HepG2 (cell line): ENCODE measurements around the gene MAEA. TPM values are rescaled to one million over a fixed set of nuclear protein-coding genes. Genes with fewer than 3 reads are reported as not detected.

Source experiments
- CREB3 ChIP-seq: sonication (generic); formaldehyde crosslinking; IDR thresholded peaks from 2 replicates; pipeline ENCODE4 v1.5.0; 2020; ENCODE audit warnings: missing genetic modification reagents
- CTCF ChIP-seq: sonication (generic); formaldehyde crosslinking; IDR thresholded peaks from 2 replicates; pipeline ENCODE4 v1.5.0; 2020; ENCODE audit warnings: mild to moderate bottlenecking, missing genetic modification reagents, moderate library complexity
- KDM3A ChIP-seq: IDR thresholded peaks from 2 replicates; pipeline ENCODE4 v1.6.1; 2018; ENCODE audit warnings: low read depth, missing compliant biosample characterization
- SYNCRIP ChIP-seq: fragments of 200-400 bp; formaldehyde crosslinking; IDR thresholded peaks from 2 replicates; pipeline ENCODE4 v1.6.1; 2018; ENCODE audit warnings: mild to moderate bottlenecking, low read depth, low read length; ENCODE audit not compliant: insufficient read depth
- ZBTB40 ChIP-seq, 2 experiments: fragments of 450-650 bp in 1 of 2; sonication (generic) in 1 of 2; formaldehyde crosslinking in 1 of 2; IDR thresholded peaks; 2 replicates each; pipeline versions ENCODE4 v1.6.1 to v1.8.0; 2016 to 2022; ENCODE audit warnings: antibody characterized with exemption in 1 of 2, mild to moderate bottlenecking in 1 of 2, missing genetic modification reagents in 1 of 2
- ZNF142 ChIP-seq: sonication (generic); formaldehyde crosslinking; IDR thresholded peaks from 2 replicates; pipeline ENCODE4 v1.4.0; 2020; ENCODE audit warnings: missing genetic modification reagents
- polyA plus RNA-seq, 8 experiments: library from polyadenylated mRNA; depleted of rRNA in 3 of 8; stranded (reverse) in 7 of 8; unstranded in 1 of 8; fragments of >200 nt; fragmentation: Illumina TruSeq in 4 of 8; extraction: Trizol in 4 of 8; gene quantifications; 2 replicates each; pipeline versions ENCODE4 v1.2.1 to v1.2.3, GENCODE V29; 2011 to 2016; ENCODE audit warnings: low read depth in 4 of 8, missing spikeins in 1 of 8, mixed read lengths in 1 of 8; ENCODE audit not compliant: insufficient read depth in 1 of 8
- total RNA-seq, 5 experiments: library from RNA; depleted of rRNA; stranded (reverse); fragments of >200 nt; fragmentation: Illumina TruSeq; extraction: Trizol; gene quantifications; 2 replicates each; pipeline ENCODE4 v1.2.3, GENCODE V29; 2016; ENCODE audit warnings: low read depth in 1 of 5

Gene MAEA
- total and polyA plus RNA-seq, 2 of the 13 experiments (the other 11 are each of a cell fraction or from before 2014, with no cell fraction given), result 52.0 to 57.1 TPM

- no peak for TF ChIP-seq ZBTB40 (IDR thresholded peaks at IDR 0.05)
- peak; percentile 47 for TF ChIP-seq ZBTB40 (CRISPR knock-in tag; IDR thresholded peaks at IDR 0.05)
- TF ChIP-seq ZNF142 (CRISPR knock-in tag), result no peak
- TF ChIP-seq KDM3A (CRISPR knock-in tag), result no peak
- TF ChIP-seq CTCF (CRISPR knock-in tag), result 0 out of 2 replicates have a peak, but pooled peaks have one; percentile 13
- no peak for TF ChIP-seq SYNCRIP
- TF ChIP-seq CREB3 (CRISPR knock-in tag), result no peak
These were observed 57.7 kb downstream of the MAEA start (continued) for GRCh38 chr4:1347410-1347864.
